ENCODE results near the gene DTX1. TPM values are rescaled to one million over a fixed set of nuclear protein-coding genes. Genes with fewer than 3 reads are reported as not detected.

DTX1 gene
- total RNA-seq, 4 donors from 2014 or later, result 0.49 to 1.1 (median 0.77) TPM

- peaks cover 15 to 25% (median 17%) of the 10 kb centered on the region in 3 donors for H3K27me3 ChIP-seq
- no peak for DNase-seq
- intact Hi-C loops (cut with DNase I; ENCODE audit: low total_unique reads), result no loop called here
Observed at GRCh38 chr12:113136128-113136989, 79.8 kb downstream of the DTX1 start.

GRCh38 chr12:113136990-113137511, 80.5 kb downstream of the DTX1 start:
- peaks cover 15 to 25% (median 17%) of the 10 kb centered on the region in 3 donors for H3K27me3 ChIP-seq
- no peak overlapping the region for H3K27ac ChIP-seq
- ATAC-seq (no peak), DNase-seq (no peak)
- intact Hi-C loops (cut with DNase I; ENCODE audit: low total_unique reads), result no loop called here
- H3K36me3 ChIP-seq, result no peaks in the 10 kb centered on the region
- no peak for TF ChIP-seq POLR2A (IDR thresholded peaks at IDR 0.05)
- no peak for TF ChIP-seq CTCF (IDR thresholded peaks at IDR 0.05 in 4 of 5, conservative IDR thresholded peaks at IDR 0.05 in 1 of 5)
- H3K9me3 ChIP-seq, result no peaks in the 10 kb centered on the region
- in situ Hi-C loops (cut with MboI; ENCODE audit: low sequenced_read_pairs in 4 of 4), result no loop called here
- H3K4me1 ChIP-seq, result no peaks in the 10 kb centered on the region
- no peak overlapping the region for H3K4me3 ChIP-seq

More at GRCh38 chr12:113136128-113136989, 79.8 kb downstream of the DTX1 start:
- ATAC-seq, result no peak
- Histone ChIP-seq H3K9me3 (no peaks in the 10 kb centered on the region), H3K4me1 (no peaks in the 10 kb centered on the region), H3K36me3 (no peaks in the 10 kb centered on the region), H3K4me3 (no peak overlapping the region), H3K27ac (no peak overlapping the region)
- in situ Hi-C loops (cut with MboI; ENCODE audit: low sequenced_read_pairs in 4 of 4), result no loop called here
- no peak for TF ChIP-seq CTCF (IDR thresholded peaks at IDR 0.05 in 4 of 5, conservative IDR thresholded peaks at IDR 0.05 in 1 of 5)
- TF ChIP-seq POLR2A (IDR thresholded peaks at IDR 0.05), result no peak

- Histone ChIP-seq H3K27me3 (peaks cover 15 to 25% (median 17%) of the 10 kb centered on the region in 3 donors), H3K27ac (no peak overlapping the region), H3K4me1 (no peaks in the 10 kb centered on the region), H3K9me3 (no peaks in the 10 kb centered on the region), H3K36me3 (no peaks in the 10 kb centered on the region), H3K4me3 (no peak overlapping the region)
- intact Hi-C loops (cut with DNase I; ENCODE audit: low total_unique reads) (no loop called here), in situ Hi-C loops (cut with MboI; ENCODE audit: low sequenced_read_pairs in 4 of 4) (no loop called here)
- TF ChIP-seq POLR2A (IDR thresholded peaks at IDR 0.05) (no peak), CTCF (IDR thresholded peaks at IDR 0.05 in 4 of 5, conservative IDR thresholded peaks at IDR 0.05 in 1 of 5) (no peak)
- ATAC-seq, result no peak
- no peak for DNase-seq
Observed at GRCh38 chr12:113137861-113138783, 81.6 kb downstream of the DTX1 start.

GRCh38 chr12:113138826-113139225, 82.3 kb downstream of the DTX1 start:
- DNase-seq (no peak), ATAC-seq (no peak)
- TF ChIP-seq CTCF (IDR thresholded peaks at IDR 0.05 in 4 of 5, conservative IDR thresholded peaks at IDR 0.05 in 1 of 5) (no peak), POLR2A (IDR thresholded peaks at IDR 0.05) (no peak)
- Histone ChIP-seq H3K4me3 (no peak overlapping the region), H3K9me3 (no peaks in the 10 kb centered on the region), H3K36me3 (no peaks in the 10 kb centered on the region), H3K27me3 (peaks cover 15 to 29% (median 17%) of the 10 kb centered on the region in 3 donors), H3K27ac (no peak overlapping the region), H3K4me1 (no peaks in the 10 kb centered on the region)
- intact Hi-C loops (cut with DNase I; ENCODE audit: low total_unique reads) (no loop called here), in situ Hi-C loops (cut with MboI; ENCODE audit: low sequenced_read_pairs in 4 of 4) (no loop called here)
